ENCODE results near the gene ARHGEF2. TPM values are rescaled to one million over a fixed set of nuclear protein-coding genes. Genes with fewer than 3 reads are reported as not detected.

ARHGEF2 gene
- 38.8 to 47.2 TPM (median 41.7 TPM) in 5 replicates for total RNA-seq (2022; extraction: Qiagen RNA extraction; ENCODE audit: low read depth)

GRCh38 chr1:155978325-155978972, at the start of gene ARHGEF2:
TSS of gene ARHGEF2 (minus strand) at chr1:155978547. CDS start at chr1:155978427, 120 bp downstream.

GRCh38 chr1:156020293-156021092, 42.1 kb upstream of the ARHGEF2 start, which contains the start of gene SSR2:
TSS of gene SSR2 (minus strand) at chr1:156020951. CDS start at chr1:156020167, 784 bp downstream.

DNA sequence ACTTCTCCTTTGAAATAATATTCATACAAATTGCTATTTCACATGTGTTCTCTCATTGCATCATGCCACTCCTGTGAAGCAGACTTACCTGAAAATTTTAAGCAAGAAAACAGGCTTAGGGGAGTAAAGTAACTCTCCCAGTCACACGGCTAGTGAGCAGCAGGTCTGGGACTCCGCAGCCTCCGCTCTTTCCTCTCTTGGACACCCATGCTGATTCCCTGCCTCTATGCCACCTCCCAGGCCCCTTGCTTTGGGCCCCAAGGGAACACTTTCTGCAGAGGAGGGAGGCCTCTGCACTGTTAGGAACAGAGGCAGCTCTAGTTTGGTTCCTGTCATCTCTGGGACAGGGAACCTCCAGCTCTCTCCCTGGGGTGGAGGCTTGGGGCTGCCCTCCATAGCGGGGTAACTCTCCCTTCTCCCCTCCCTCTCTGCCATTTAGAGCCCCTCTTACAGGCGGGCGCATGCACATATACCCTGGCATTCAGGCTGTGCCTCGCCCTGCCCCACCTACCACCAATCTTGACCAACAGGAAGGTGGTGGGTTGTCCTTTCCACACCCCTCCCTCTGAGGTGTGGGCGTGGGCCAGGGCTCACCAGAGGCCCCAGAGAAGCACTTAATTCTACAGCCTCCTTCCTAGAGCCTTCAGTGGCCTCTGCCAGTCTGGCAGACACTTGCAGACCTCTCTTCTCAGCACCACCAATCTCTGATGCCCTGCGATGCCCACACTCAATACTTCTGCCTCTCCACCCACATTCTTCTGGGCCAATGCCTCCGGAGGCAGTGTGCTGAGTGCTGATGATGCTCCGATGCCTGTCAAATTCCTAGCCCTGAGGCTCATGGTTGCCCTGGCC, 37.1 kb downstream of the ARHGEF2 start, which contains the start of gene RXFP4:
RXFP4 (plus strand) TSS at position 646 of the 852 bp plus-strand sequence; CDS start at position 718, 72 bp downstream.

GRCh38 chr1:155934097-155934935, 44.0 kb downstream of the ARHGEF2 start, which contains the start of gene KHDC4:
TSS of gene KHDC4 (minus strand) at chr1:155934413. CDS start at chr1:155934373, 40 bp downstream.

GRCh38 chr1:155911156-155912055, 66.9 kb downstream of the ARHGEF2 start, which contains the start of gene RIT1:
TSS of gene RIT1 (minus strand) at chr1:155911349. CDS start at chr1:155910761, 588 bp downstream.

Other genes starting within 250 kb of the ARHGEF2 start
- gene GON4L, start 121.3 kb downstream of the ARHGEF2 start, total RNA-seq (2022; extraction: Qiagen RNA extraction; ENCODE audit: low read depth): 13.7 to 17.9 TPM (median 15.4 TPM) in 5 replicates
- 1.1 to 1.7 TPM (median 1.5 TPM) in 5 replicates for gene SYT11, start 119.0 kb downstream of the ARHGEF2 start, total RNA-seq (2022; extraction: Qiagen RNA extraction; ENCODE audit: low read depth)
- 24.2 to 29.3 TPM (median 26.4 TPM) in 5 replicates for gene RIT1, start 67.2 kb downstream of the ARHGEF2 start, total RNA-seq (2022; extraction: Qiagen RNA extraction; ENCODE audit: low read depth)
- gene KHDC4, start 44.1 kb downstream of the ARHGEF2 start, total RNA-seq (2022; extraction: Qiagen RNA extraction; ENCODE audit: low read depth): 16.0 to 33.2 TPM (median 30.6 TPM) in 5 replicates
- gene RXFP4, start 36.9 kb downstream of the ARHGEF2 start, total RNA-seq (2022; extraction: Qiagen RNA extraction; ENCODE audit: low read depth): not detected in 5 replicates
- 262 to 276 TPM (median 267 TPM) in 5 replicates for gene SSR2, start 42.4 kb upstream of the ARHGEF2 start, total RNA-seq (2022; extraction: Qiagen RNA extraction; ENCODE audit: low read depth)
- 38.5 to 48.6 TPM (median 41.7 TPM) in 5 replicates for gene UBQLN4, start 75.3 kb upstream of the ARHGEF2 start, total RNA-seq (2022; extraction: Qiagen RNA extraction; ENCODE audit: low read depth)
- 146 to 158 TPM (median 152 TPM) in 5 replicates for gene LAMTOR2, start 76.2 kb upstream of the ARHGEF2 start, total RNA-seq (2022; extraction: Qiagen RNA extraction; ENCODE audit: low read depth)
- 0.14 TPM in 1 of 5 replicates, not detected in the others for gene RAB25, start 82.6 kb upstream of the ARHGEF2 start, total RNA-seq (2022; extraction: Qiagen RNA extraction; ENCODE audit: low read depth)
- gene MEX3A, start 103.9 kb upstream of the ARHGEF2 start, total RNA-seq (2022; extraction: Qiagen RNA extraction; ENCODE audit: low read depth): 1.4 to 3.0 TPM (median 2.5 TPM) in 5 replicates
- gene LMNA, start 136.2 kb upstream of the ARHGEF2 start, total RNA-seq (2022; extraction: Qiagen RNA extraction; ENCODE audit: low read depth): 658 to 735 TPM (median 680 TPM) in 5 replicates
- gene SEMA4A, start 175.0 kb upstream of the ARHGEF2 start, total RNA-seq (2022; extraction: Qiagen RNA extraction; ENCODE audit: low read depth): 0.32 to 0.69 TPM (median 0.44 TPM) in 5 replicates
- 27.7 to 35.1 TPM (median 29.0 TPM) in 5 replicates for gene SLC25A44, start 215.6 kb upstream of the ARHGEF2 start, total RNA-seq (2022; extraction: Qiagen RNA extraction; ENCODE audit: low read depth)
- 54.6 to 65.6 TPM (median 58.8 TPM) in 5 replicates for gene PMF1, start 234.5 kb upstream of the ARHGEF2 start, total RNA-seq (2022; extraction: Qiagen RNA extraction; ENCODE audit: low read depth)